Measurements from ENCODE around the gene SEM1. TPM values are rescaled to one million over a fixed set of nuclear protein-coding genes. Genes with fewer than 3 reads are reported as not detected.
"Not testable (repeated sequence)": the region's sequence is repeated elsewhere in the genome, so short reads cannot be mapped to it uniquely, and the experiment has no call there.

The SEM1 gene
- total RNA-seq, 1 donor from 2014 or later: 59.9 TPM

DNA sequence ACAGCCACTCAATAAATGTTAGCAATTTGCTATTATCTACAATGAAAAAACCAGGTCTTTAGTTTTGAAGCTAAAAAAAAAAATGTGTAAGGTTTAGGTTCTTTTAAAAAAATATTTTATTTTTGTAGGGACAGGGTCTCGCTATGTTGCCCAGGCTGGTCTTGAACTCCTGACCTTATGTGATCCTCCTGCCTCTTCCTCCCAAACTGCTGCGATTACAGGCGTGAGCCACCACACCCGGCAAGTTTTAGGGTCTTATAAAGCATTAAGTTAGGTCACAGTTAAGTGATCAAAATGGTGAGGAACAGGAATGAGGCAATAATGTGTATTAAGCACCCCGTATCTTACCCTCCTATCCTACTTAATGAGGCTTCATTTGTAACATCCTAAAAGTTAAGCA is 774 bp downstream of the SEM1 start:
- DNase-seq (no peak), ATAC-seq (no peak)
- intact Hi-C loops (cut with micrococcal nuclease): no loop called here

DNA sequence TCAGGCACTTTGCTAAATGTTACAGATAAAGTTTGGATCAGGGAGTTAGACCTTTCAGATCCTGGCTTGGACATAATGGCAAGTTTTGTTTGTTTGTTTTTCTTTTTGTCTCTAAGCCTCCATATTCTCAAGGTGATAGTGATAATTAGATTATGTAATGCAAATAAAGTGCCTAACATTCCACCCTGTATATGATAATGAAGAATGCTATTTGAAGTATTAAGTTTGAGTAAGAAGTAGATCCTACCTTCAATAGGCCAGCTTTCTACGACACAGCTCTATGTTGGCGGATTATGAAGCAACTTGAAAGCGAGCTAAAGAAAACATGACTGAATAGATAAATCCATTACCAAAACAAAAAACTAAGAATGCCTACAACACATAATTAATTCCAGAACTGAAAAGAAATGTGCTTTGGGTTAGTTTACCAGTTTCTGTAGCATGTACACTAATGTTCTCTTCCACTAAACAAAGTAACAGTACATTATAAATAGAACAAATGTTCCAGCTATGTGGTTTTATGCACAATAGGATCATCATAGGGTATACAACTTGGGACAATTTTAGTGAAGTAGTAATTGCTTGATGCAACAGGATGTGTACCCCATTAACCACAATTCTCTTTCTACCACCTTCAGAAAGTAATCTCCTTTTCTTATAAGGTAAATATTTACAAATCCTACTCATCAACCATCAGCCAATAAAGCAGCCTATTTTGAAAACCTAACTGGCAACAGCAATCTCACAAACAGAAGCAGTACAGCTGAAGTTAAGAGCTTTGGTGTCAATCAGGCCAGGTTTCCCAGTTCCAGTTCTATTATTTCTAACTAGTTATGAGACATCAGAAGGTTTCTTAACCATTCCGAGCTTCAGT is 1.5 kb downstream of the SEM1 start:
- intact Hi-C loops (cut with micrococcal nuclease): no loop called here
- DNase-seq: no peak
- ATAC-seq: no peak

DNA sequence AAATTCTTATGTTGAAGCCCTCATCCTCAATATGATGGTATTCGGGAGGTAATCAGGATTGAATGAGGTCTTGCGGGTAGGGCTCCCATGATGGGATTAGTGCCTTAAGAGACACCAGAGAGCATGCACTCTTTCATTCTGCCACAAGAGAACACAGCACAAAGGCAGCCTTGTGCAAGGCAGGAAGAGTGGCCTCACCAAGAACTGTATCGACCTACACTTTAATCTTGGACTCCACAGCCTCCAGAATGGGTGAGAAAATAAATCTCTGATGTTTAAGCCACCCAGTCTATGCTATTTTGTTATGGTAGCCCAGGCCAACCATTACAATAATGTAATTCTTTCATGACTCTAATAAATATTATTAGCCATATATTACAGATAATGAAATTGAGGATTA is 8.4 kb downstream of the SEM1 start:
- ATAC-seq (no peak), DNase-seq (no peak)
- intact Hi-C loops (cut with micrococcal nuclease): no loop called here

DNA sequence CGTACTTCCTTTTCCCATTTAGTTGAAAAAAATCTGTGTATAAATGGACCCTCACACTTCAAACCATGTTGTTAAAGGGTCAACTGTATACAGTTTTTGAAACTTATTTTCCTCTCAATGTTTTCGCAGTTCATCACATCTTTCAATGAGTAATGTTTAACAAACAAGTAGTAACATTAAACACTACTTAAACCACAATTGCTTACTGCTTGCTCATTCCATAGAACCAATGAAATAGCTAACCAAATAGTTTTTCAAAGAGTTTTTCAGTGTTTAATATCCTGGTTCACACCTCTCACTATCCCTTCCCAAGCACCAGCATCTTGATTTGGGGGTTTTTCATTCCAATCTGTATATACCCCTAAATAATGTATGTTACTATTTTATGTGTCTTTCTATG is 9.1 kb downstream of the SEM1 start:
- intact Hi-C loops (cut with micrococcal nuclease): no loop called here
- ATAC-seq (no peak), DNase-seq (no peak)

DNA sequence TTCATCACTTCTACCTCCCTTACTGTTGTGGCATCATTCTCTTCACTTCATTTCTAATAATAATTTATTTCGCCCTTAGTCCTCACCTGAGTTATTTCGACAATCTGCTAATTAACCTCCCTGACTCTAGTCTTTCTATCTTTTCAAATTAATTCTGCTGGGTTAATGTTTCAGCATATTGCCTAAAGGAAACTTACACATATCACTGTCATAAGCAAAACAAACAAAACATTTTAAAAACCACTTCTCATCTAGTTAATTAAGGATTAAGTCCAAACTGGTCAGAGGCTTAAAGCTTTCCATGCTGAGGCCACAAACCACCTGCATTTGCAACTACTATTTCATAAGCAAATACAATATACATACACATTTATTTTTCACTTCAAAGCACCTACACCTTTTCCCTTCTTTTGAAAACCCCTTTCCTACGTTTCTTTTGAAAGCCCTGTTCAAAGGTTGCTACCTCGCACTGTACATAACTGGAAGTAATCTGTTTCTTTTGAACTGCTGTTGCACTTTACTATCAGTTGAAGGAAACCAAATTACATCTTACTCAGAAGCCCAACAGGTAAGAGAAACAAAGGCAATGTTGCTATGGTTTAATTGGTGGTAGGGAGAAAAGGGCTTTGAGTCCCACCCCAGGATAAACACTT is 10.3 kb downstream of the SEM1 start:
- intact Hi-C loops (cut with micrococcal nuclease): no loop called here
- ATAC-seq (no peak), DNase-seq (no peak)

DNA sequence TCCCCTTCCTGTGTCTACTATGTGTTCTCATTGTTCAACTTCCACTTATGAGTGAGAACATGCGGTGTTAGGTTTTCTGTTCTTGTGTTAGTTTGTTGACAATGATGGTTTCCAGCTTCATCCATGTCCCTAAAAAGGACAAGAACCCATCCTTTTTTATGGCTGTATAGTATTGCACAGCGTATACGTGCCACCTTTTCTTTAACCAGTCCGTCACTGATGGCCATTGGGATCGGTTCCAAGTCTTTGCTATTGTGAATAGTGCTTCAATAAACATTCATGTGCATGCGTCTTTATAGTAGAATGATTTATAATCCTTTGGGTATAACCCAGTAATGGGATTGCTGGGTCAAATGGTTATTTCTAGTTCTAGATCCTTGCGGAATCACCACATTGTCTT is 11.2 kb downstream of the SEM1 start:
- DNase-seq; intact Hi-C loops (cut with micrococcal nuclease); ATAC-seq: not testable (repeated sequence)

DNA sequence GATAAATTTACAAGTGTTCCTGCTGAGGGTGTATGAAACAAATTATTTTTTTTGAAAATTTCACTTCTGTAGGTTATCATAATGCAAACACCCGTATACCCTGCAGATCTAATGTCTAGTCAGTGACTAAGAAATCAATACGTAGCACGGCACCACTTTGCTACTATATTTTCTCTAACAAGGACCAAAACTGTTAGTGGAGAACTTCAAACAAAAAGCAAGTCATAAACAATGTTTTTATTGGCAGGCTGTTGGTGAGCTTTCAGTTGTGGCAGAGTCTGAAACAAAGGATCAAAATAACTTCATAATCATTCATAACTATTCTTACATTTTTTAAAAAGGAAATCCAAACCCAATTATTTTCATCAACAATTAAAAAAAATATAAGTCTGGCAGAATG is 11.8 kb downstream of the SEM1 start:
- DNase-seq: no peak
- intact Hi-C loops (cut with micrococcal nuclease): no loop called here
- no peak for ATAC-seq

DNA sequence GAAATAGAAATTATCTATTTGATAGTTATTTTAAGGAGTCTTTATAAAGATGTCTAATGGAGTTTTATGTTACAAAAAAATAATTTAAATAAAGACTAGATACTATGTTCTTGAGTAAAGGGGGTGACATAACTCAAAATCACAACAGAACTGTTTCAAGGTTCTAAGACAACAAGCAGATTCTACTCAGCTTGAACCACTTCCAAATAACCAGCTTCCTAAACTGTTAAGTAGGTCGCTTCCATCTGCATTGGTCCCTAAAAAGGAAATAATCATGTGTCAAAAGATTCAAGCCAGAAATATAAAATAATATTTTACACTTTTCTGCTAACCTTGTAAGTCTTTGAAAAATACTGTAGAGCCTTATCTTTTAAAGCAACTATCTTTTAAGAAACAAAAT is 14.1 kb downstream of the SEM1 start:
- ATAC-seq (no peak), DNase-seq (no peak)
- intact Hi-C loops (cut with micrococcal nuclease): no loop called here

DNA sequence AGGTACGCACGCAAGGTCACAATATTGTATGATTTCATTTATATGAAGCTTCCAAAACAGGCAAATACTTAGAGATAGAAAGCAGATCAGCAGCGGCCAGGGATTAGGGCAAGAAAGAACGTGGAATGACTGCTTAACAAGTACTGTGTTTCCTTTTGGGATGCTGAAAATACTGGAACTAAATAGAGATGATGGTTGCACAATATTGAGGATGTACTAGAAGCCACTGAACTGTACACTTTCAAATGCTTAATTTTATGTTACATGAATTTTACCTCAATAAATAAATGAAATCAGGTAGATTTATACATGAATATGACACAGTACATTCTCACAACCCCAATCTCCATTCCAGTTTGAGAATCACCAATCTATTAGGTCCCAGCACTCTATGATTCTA is 15.6 kb downstream of the SEM1 start:
- DNase-seq (no peak), ATAC-seq (no peak)
- intact Hi-C loops (cut with micrococcal nuclease): no loop called here

DNA sequence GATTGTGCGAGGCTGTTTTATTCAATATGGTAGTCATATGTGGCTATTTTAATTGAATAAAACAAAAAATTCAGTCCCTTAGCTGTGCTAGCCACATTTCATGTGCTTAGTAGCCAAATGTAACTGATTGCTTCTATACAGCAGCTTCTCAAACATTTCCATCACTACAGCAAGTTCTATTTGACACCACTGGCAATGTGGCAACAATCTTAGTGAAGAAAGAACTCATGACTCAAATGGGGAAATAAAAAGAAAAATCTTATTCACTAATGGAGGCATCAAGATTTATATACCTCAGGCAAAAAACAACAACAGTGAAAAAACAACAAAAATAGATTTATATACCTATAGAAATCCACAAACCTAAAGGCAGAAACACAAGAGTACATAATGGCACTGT is 17.9 kb downstream of the SEM1 start:
- intact Hi-C loops (cut with micrococcal nuclease): no loop called here
- no peak for ATAC-seq
- DNase-seq: no peak

DNA sequence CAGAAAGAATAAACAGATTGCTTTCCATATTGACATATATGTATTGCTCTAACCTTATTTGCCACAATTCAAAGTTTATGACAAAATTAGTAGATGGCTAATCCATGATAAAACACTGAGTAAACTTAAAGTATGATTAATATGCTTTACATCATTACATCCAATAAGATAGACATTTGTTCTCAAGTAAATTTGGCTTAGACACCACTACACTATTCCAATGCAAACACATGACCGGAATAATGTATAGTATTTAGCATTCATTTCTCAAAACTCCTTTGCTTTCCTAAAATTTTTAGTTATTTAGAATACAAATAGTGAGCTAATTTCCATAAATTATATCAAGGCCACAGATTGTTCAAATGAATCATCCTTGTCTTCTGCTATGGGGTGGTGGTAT is 20.2 kb downstream of the SEM1 start:
- ATAC-seq (no peak), DNase-seq (no peak)
- intact Hi-C loops (cut with micrococcal nuclease): no loop called here

DNA sequence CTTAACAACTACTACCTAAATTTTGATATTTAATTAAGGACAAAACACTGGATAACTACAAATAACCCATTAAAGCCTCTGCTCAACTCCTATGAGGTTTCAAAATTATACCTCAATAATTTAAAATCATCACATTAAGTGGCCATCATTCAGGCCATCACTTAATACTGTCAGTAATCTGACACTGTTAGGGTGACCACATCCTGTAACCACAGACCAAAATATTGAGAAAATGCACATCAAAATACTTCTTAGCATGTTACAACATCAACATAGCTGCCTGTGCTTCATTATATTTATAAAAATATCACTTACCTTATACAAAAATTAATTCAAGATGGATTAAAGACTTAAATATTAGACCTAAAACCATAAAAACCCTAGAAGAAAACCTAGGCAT is 23.3 kb downstream of the SEM1 start:
- intact Hi-C loops (cut with micrococcal nuclease): no loop called here

DNA sequence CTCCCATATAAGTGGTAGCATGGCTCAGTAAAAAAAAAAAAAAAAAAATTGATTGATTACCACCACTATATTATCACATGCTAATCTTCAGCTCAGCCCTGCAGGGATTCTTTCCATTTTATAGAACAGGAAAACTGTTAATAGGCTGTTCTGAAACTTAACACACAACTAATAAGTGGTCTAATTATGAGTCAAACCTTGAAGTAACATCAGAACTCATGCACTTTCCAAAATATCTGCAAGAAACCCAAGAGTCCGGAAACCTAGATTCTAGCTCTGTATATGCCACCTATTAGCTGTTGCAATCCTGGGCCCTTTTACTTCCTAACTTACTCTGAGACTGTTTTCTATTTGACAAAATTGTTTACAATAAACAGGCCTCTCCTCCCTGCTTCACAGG is 23.9 kb downstream of the SEM1 start:
- intact Hi-C loops (cut with micrococcal nuclease): no loop called here
- no peak for DNase-seq
- ATAC-seq: no peak

More for the DNA sequence above, 23.3 kb downstream of the SEM1 start:
- no peak for DNase-seq
- ATAC-seq: no peak

DNA sequence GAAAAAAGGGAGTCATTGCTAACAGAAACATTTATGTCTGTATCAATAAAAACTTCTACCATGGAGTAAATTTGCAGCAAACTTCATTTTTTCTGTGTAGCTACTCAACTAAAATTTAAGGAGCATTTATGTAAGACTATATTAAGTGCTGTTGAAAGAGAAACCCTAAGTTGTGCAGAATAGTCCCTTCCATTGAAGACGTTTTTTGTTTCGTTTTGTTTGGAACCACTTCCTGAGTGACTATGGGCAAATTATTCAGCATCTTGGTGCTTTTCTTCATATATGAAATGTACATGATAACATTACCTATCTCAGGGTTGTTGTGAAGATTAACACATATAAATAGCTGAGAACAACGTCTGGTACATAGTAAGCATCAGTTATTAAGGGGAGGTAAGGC is 24.3 kb downstream of the SEM1 start:
- DNase-seq (no peak), ATAC-seq (no peak)
- intact Hi-C loops (cut with micrococcal nuclease): no loop called here

DNA sequence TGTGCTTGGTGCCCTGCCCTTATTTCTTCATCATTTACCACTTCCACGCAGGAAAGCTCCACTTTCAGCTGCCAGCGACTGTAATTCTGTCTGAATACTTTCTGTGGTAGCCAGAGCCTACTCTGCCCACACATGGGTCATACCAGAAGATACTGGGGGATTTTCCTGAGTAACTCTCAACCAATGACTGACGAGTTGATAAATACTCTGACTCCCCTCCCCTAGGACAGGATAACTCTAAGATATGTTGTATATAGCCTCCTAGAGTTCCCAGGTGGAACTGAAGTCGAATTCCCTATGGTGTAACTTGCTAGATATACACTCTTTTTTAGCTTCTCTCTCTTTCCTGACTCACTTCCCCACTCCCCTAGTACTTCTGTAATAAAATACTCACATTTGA is 29.8 kb downstream of the SEM1 start:
- ATAC-seq (no peak), DNase-seq (no peak)
- intact Hi-C loops (cut with micrococcal nuclease): no loop called here

DNA sequence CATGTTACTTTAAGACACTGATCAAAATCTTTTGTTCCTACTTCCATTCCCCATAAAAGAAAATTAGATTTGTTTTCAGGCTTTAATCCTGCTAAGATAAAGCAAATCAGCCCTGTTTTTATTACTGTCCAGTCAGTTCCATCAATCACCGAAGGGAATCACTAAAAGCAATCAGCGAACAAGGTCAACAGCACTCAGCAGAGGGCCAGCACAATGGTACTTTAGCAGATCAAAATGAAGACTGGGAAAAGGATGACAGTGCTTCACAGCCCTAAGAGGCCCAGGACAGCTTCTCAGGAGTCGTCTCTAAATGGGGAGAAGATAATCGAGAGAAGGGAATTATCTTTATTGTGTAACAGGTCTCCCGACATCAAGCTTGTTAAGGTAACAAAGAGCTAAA is 32.7 kb downstream of the SEM1 start:
- no peak for DNase-seq
- intact Hi-C loops (cut with micrococcal nuclease): no loop called here
- no peak for ATAC-seq

DNA sequence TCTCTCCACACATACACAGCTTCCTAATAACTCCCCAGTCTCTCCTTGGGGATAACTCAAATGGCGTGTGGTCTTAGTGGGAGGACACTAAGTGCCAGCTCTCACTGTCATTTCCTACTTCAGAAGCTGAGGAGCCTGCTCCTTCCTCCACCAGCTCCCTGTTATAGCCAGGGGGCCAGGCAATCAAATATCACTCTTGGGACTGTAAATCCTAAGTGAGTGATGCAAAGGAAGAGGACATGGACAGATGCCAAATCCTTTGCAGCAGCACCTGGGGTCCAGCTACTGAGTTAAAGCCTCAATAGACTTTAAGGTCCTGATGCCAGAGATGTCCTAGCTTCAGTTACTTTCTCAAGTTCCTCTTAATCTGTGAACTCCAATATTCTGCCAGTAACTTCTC is 34.1 kb downstream of the SEM1 start:
- ATAC-seq (no peak), DNase-seq (no peak)
- intact Hi-C loops (cut with micrococcal nuclease): no loop called here

DNA sequence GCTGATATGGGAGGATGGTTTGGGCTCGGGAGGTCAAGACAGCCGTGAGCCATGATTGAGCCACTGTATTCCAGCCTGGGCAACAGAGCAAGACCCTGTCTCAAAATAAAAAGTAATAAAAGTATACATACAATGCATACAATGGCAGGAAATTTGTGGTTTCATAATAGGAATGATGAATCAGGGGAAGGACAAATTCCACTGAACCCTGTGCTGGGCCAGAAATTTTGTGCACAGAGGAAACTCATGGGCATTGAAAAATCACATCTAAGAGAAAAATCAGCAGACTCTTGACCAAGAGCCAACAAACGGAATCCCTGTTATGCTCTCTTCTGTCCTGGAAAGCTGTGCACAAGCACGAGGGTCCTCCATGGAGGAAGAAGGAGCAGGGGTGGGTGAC is 35.1 kb downstream of the SEM1 start:
- no peak for ATAC-seq
- intact Hi-C loops (cut with micrococcal nuclease): no loop called here
- DNase-seq: no peak

DNA sequence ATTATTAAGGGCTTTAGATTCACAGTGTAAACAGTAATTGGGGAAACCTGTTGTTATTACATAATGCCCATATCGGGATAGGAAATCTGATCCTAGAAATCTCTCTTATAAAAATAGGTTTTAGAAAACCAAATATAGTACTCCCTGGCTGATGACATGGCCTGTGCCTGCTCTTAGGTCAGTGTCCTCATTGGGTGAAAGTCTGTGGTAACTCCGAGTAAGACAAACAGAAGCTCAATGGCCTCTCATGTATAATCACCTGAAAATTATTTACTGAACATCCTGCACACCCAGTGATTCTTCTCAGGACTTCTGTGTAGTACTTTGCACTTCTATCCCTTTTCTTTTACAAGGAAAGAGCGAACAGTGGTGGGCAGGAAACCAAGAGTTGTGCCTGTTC is 37.8 kb downstream of the SEM1 start:
- ATAC-seq: no peak
- DNase-seq: no peak
- intact Hi-C loops (cut with micrococcal nuclease): no loop called here

DNA sequence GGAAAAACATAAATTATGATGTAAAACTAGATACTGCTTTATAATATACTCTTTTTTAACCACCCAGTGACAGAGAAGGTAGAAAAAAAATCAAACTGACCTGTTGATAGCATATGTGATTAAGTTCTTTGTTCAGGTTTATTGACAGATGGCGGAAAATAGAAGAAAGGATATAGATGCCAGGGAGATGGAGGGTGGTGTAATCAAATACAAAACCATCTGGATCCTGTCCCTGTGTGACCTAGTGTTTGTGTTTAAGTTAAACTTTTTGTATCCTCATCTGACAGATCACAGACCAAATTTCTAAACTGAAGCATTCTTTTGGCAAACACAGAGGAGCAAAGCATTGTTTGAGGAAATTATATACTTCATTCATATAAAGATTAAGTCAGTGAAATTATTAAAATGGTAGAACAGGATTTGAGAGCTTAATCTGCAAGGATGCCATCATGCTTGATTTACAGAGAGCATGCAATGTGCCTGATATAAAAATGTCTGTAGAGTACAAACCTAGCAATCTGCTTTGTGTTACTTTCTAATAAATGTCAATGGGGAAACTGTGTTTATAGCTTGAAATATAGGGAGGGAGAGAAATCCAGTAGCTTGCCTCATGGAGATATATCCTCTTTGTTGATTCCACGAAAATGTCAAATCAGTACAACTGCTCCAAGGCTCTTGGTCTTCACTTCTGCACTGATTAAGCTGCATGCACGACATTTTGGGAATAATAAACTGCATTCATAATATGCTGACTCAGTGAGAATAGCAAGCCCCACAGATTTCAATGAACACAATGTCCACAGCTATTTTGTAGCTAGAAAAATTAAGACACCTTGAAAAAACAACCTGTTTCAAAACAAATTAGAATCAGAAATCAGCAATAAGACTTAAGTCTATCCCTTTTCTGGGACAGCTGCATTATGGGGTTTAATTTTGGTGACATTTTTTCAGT is 39.0 kb downstream of the SEM1 start:
- ATAC-seq: no peak
- intact Hi-C loops (cut with micrococcal nuclease): no loop called here
- DNase-seq: no peak

Measured in left ventricle myocardium superior (tissue), 1 donor.